ENCODE measurements around the gene KIF18A. TPM values are rescaled to one million over a fixed set of nuclear protein-coding genes. Genes with fewer than 3 reads are reported as not detected.

Gene KIF18A
- total and polyA plus RNA-seq, 2 of the 13 experiments (the other 11 are each of a cell fraction or from before 2014, with no cell fraction given), result 3.4 to 14.4 TPM

GRCh38 chr11:28107750-28108618 lies at the start of gene KIF18A, which contains the start of gene METTL15 (continued):
- TF ChIP-seq DBP (CRISPR knock-in tag; IDR thresholded peaks at IDR 0.05; ENCODE audit: not compliant biosample characterization), result no peak
- no peak for TF ChIP-seq ZNF839 (CRISPR knock-in tag; IDR thresholded peaks at IDR 0.05; ENCODE audit: borderline replicate concordance)
- TF ChIP-seq TEF (CRISPR knock-in tag; IDR thresholded peaks at IDR 0.05), result no peak
- TF ChIP-seq SYNCRIP (IDR thresholded peaks at IDR 0.05; ENCODE audit: insufficient read depth, low read depth, low read length), result no peak
- 0 out of 2 replicates have a peak, but pooled peaks have one; percentile 38 for TF ChIP-seq SP140L (CRISPR knock-in tag; IDR thresholded peaks at IDR 0.05; ENCODE audit: borderline replicate concordance)
- no peak for TF ChIP-seq ZNF879 (CRISPR knock-in tag; IDR thresholded peaks at IDR 0.05)
- peak; percentile 99 for TF ChIP-seq E2F1 (CRISPR knock-in tag; IDR thresholded peaks at IDR 0.05)
- TF ChIP-seq RBM39 (IDR thresholded peaks at IDR 0.05; ENCODE audit: low read depth, low read length, poor library complexity, severe bottlenecking), result peak; percentile 69
- no peak for TF ChIP-seq SUZ12 (IDR thresholded peaks at IDR 0.05; ENCODE audit: low read depth, low read length)
- no peak for TF ChIP-seq ZBTB10 (CRISPR knock-in tag; IDR thresholded peaks at IDR 0.05; ENCODE audit: borderline replicate concordance)
- TF ChIP-seq HOMEZ (CRISPR knock-in tag; IDR thresholded peaks at IDR 0.05; ENCODE audit: low read depth), result peak; percentile 69
- no peak for TF ChIP-seq FOXP1 (IDR thresholded peaks at IDR 0.05)
- no peak for TF ChIP-seq FOXP1 (CRISPR knock-in tag; IDR thresholded peaks at IDR 0.05)
- TF ChIP-seq TAF1 (CRISPR knock-in tag; IDR thresholded peaks at IDR 0.05), result peak; percentile 74
- peak; percentile 17; the same call in 1 of the 2 replicates for TF ChIP-seq ESRRA (CRISPR knock-in tag; IDR thresholded peaks at IDR 0.05; ENCODE audit: low read depth)
